Loucy (cell line): ENCODE measurements around the gene LTK.

Source experiments
- H2AFZ ChIP-seq: fragments of 200-600 bp; sonication (generic); 2 replicates; pipeline ENCODE4 v1.6.0; 2016; ENCODE audit warnings: antibody characterized with exemption, mild to moderate bottlenecking, low read length, moderate library complexity
- H3F3A ChIP-seq: fragments of 200-600 bp; 2 replicates; pipeline ENCODE4 v1.6.0; 2016; ENCODE audit warnings: antibody characterized with exemption, low read depth, mild to moderate bottlenecking
- H3K27me3 ChIP-seq: fragments of 200-600 bp; sonication (generic); 2 replicates; pipeline ENCODE4 v1.6.1; 2014; ENCODE audit warnings: low read length, mild to moderate bottlenecking; ENCODE audit not compliant: insufficient read depth, poor library complexity, severe bottlenecking
- H3K36me3 ChIP-seq: fragments of 200-600 bp; sonication (generic); 2 replicates; pipeline ENCODE4 v1.6.1; 2016; ENCODE audit warnings: low read length; ENCODE audit not compliant: insufficient read depth
- H3K4me1 ChIP-seq: fragments of 200-600 bp; sonication (generic); 2 replicates; pipeline ENCODE4 v1.5.1; 2014; ENCODE audit warnings: low read length, mild to moderate bottlenecking; ENCODE audit not compliant: insufficient read depth, poor library complexity, severe bottlenecking
- H3K4me2 ChIP-seq: fragments of 200-600 bp; sonication (generic); 2 replicates; pipeline ENCODE4 v1.6.0; 2014; ENCODE audit warnings: antibody characterized with exemption, low read length, low read depth, mild to moderate bottlenecking; ENCODE audit not compliant: poor library complexity, severe bottlenecking
- H3K4me3 ChIP-seq: fragments of 200-600 bp; sonication (generic); 2 replicates; pipeline ENCODE4 v1.5.1; 2014; ENCODE audit warnings: low read length, mild to moderate bottlenecking, mixed read lengths; ENCODE audit not compliant: poor library complexity, severe bottlenecking
- H3K79me2 ChIP-seq: fragments of 200-600 bp; sonication (generic); 2 replicates; pipeline ENCODE4 v1.6.1; 2014; ENCODE audit warnings: low read length; ENCODE audit not compliant: insufficient read depth
- H3K9ac ChIP-seq: fragments of 200-600 bp; sonication (generic); 2 replicates; pipeline ENCODE4 v1.6.0; 2014; ENCODE audit warnings: mild to moderate bottlenecking, low read depth, low read length, moderate library complexity; ENCODE audit not compliant: poor library complexity, severe bottlenecking
- H3K9me2 ChIP-seq: fragments of 200-600 bp; sonication (generic); replicated peaks from 2 replicates; pipeline ENCODE4 v1.6.1; 2016; ENCODE audit warnings: low read depth, low read length, mixed read lengths
- H3K9me3 ChIP-seq: fragments of 200-600 bp; sonication (generic); 2 replicates; pipeline ENCODE4 v1.6.1; 2014; ENCODE audit warnings: mild to moderate bottlenecking, antibody characterized with exemption, low read length, low read depth; ENCODE audit not compliant: insufficient read depth
- H4K20me1 ChIP-seq: fragments of 200-600 bp; sonication (generic); 2 replicates; pipeline ENCODE4 v1.6.0; 2014; ENCODE audit warnings: antibody characterized with exemption, low read length, mild to moderate bottlenecking; ENCODE audit not compliant: insufficient read depth, poor library complexity, severe bottlenecking
- CTCF ChIP-seq: fragments of 200-600 bp; sonication (generic); conservative IDR thresholded peaks from 2 replicates; pipeline ENCODE4 v1.5.1; 2014; ENCODE audit warnings: mild to moderate bottlenecking, antibody characterized with exemption, low read length
- EZH2phosphoT487 ChIP-seq: fragments of 200-600 bp; IDR thresholded peaks from 2 replicates; pipeline ENCODE4 v1.6.1; 2018; ENCODE audit warnings: antibody characterized with exemption, mild to moderate bottlenecking, moderate library complexity, borderline replicate concordance

Gene LTK

GRCh38 chr15:41487802-41488201, 25.8 kb downstream of the LTK start:
- no peaks in the 10 kb centered on the region for H3F3A ChIP-seq
- H3K79me2 ChIP-seq: no peaks in the 10 kb centered on the region
- no peaks in the 10 kb centered on the region for H3K9me3 ChIP-seq
- no peaks in the 10 kb centered on the region for H3K9me2 ChIP-seq
- H3K4me3 ChIP-seq: no peak overlapping the region
- no peaks in the 10 kb centered on the region for H3K27me3 ChIP-seq
- H4K20me1 ChIP-seq: no peaks in the 10 kb centered on the region
- H3K36me3 ChIP-seq: peaks cover 4% of the 10 kb centered on the region; the same call in 1 of the 2 replicates
- no peak overlapping the region for H2AFZ ChIP-seq
- H3K9ac ChIP-seq: no peak overlapping the region
- H3K4me1 ChIP-seq: peaks cover 10% of the 10 kb centered on the region
- no peak overlapping the region for H3K4me2 ChIP-seq
- TF ChIP-seq CTCF: no peak
- no peak for TF ChIP-seq EZH2phosphoT487

- Histone ChIP-seq H2AFZ (no peak overlapping the region), H3K4me2 (no peak overlapping the region), H3K9ac (no peak overlapping the region), H3K9me2 (no peaks in the 10 kb centered on the region), H3K4me1 (peaks cover 6% of the 10 kb centered on the region), H3K4me3 (no peak overlapping the region), H4K20me1 (no peaks in the 10 kb centered on the region), H3K36me3 (peaks cover 8% of the 10 kb centered on the region; the same call in 1 of the 2 replicates), H3K27me3 (no peaks in the 10 kb centered on the region), H3K9me3 (no peaks in the 10 kb centered on the region), H3F3A (no peaks in the 10 kb centered on the region), H3K79me2 (no peaks in the 10 kb centered on the region)
- TF ChIP-seq EZH2phosphoT487 (no peak), CTCF (no peak)
Observed at GRCh38 chr15:41487381-41487780, 26.2 kb downstream of the LTK start.

- H4K20me1 ChIP-seq: no peaks in the 10 kb centered on the region
- no peaks in the 10 kb centered on the region for H3K27me3 ChIP-seq
- H2AFZ ChIP-seq: no peak overlapping the region
- no peaks in the 10 kb centered on the region for H3K9me2 ChIP-seq
- no peak for TF ChIP-seq EZH2phosphoT487
- TF ChIP-seq CTCF: no peak
- H3K9me3 ChIP-seq: no peaks in the 10 kb centered on the region
- H3K79me2 ChIP-seq: no peaks in the 10 kb centered on the region
- H3K4me3 ChIP-seq: no peak overlapping the region
- no peaks in the 10 kb centered on the region; the same call in 1 of the 2 replicates for H3F3A ChIP-seq
- H3K4me2 ChIP-seq: no peak overlapping the region
- H3K9ac ChIP-seq: no peak overlapping the region
- peaks cover 5% of the 10 kb centered on the region for H3K4me1 ChIP-seq
- H3K36me3 ChIP-seq: peaks cover 18% of the 10 kb centered on the region; the same call in 1 of the 2 replicates
Observed at GRCh38 chr15:41486286-41486685, 27.3 kb downstream of the LTK start.
